Activated CD4-positive, alpha-beta T cell treated with anti-CD3 and anti-CD28 coated beads, Interleukin-2, amount 10 ng/mL, durations not matched to agents 24 days and 14 days (primary cell): Measurements from ENCODE around the gene POR. TPM values are rescaled to one million over a fixed set of nuclear protein-coding genes. Genes with fewer than 3 reads are reported as not detected.

ENCODE experiments used
- DNase-seq: peaks from one replicate; pipeline ENCODE4 v3.0.0; 2022
- H3K27ac Mint-ChIP-seq: one replicate; pipeline ENCODE4 v1.8.0; 2022; ENCODE audit warnings: mild to moderate bottlenecking, mixed read lengths
- H3K27me3 Mint-ChIP-seq: one replicate; pipeline ENCODE4 v1.8.0; 2022; ENCODE audit warnings: mixed read lengths
- H3K36me3 Mint-ChIP-seq: one replicate; pipeline ENCODE4 v1.8.0; 2022; ENCODE audit warnings: low read depth, mild to moderate bottlenecking, mixed read lengths
- H3K4me1 Mint-ChIP-seq: one replicate; pipeline ENCODE4 v1.8.0; 2021; ENCODE audit warnings: mixed read lengths
- H3K4me3 Mint-ChIP-seq: one replicate; pipeline ENCODE4 v1.8.0; 2022; ENCODE audit warnings: mild to moderate bottlenecking, moderate library complexity, mixed read lengths
- H3K9me3 Mint-ChIP-seq: one replicate; pipeline ENCODE4 v1.8.0; 2021; ENCODE audit warnings: mixed read lengths
- intact Hi-C: fragments of 100-400 bp; cut with micrococcal nuclease; formaldehyde crosslinking; loops from one replicate; pipeline ENCODE4 v1.15.1; 2023
- total RNA-seq: library from RNA; stranded (reverse); gene quantifications from 2 replicates; pipeline ENCODE4 v1.2.3, GENCODE V29; 2022

POR gene
- total RNA-seq, 1 donor from 2014 or later = 69.4 TPM

DNA sequence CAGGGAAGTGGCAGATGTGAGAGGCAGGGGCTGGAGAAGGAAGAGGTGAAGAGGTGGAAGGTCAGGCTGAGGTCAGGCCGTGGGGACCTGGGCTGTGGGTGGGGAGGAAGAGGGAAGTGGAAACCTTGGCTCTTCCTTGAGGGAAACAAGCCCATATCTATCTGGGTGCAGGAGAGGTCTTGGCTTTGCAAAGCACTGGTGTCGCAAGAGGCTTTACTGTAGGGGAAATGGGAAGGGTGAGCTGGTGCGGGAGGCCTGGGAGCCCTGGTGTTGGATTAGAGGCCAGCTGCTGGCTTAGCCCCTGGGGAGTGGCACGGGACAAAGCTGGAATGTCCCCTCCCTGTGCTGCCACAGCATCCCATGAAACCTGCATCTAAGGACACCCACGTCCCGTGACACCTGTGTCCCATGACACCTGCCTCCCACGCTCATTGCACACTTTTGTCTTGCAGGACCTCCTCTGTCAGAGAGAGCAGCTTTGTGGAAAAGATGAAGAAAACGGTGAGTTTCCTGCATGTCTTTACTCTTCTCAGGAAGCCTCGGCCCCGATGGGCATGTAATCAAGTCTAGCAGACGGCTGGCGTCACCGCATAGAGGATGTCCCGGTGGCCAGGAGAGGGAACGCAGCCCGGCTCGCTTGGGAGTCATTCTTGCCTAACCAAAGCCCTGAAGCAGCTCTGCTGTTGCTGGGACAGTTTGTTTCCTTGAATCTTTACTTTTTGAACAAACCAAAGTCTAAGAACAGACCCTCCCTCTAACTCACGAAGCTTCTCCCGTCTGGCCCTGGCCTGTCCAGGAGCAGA lies 57.2 kb downstream of the POR start:
- Mint-ChIP-seq H3K4me1 (peaks cover 5% of the 10 kb centered on the region), H3K36me3 (peaks cover 13% of the 10 kb centered on the region), H3K27me3 (no peaks in the 10 kb centered on the region), H3K27ac (no peak overlapping the region), H3K9me3 (no peaks in the 10 kb centered on the region), H3K4me3 (no peak overlapping the region)
- no peak for DNase-seq
- intact Hi-C loops = no loop called here

DNA sequence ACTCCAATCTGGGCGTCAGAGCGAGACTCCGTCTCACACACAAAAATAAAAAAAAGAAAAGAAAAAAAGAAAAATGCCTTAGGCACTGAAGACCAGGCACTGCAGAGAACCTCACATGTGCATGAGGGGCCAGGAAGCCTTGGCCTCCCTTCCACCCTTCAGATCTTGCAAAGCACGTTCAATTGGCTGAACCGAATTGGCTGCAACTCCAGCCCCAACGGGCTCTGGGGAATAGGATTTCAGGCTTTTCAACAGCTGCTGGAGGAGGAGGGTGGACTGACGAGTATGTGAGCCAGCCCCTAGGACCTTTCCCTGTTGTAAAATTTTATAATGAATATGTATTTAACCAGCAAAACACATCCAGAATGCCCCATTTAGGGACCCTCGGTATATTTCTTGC lies 62.8 kb downstream of the POR start:
- Mint-ChIP-seq H3K27me3 (no peaks in the 10 kb centered on the region), H3K27ac (no peak overlapping the region)

DNA sequence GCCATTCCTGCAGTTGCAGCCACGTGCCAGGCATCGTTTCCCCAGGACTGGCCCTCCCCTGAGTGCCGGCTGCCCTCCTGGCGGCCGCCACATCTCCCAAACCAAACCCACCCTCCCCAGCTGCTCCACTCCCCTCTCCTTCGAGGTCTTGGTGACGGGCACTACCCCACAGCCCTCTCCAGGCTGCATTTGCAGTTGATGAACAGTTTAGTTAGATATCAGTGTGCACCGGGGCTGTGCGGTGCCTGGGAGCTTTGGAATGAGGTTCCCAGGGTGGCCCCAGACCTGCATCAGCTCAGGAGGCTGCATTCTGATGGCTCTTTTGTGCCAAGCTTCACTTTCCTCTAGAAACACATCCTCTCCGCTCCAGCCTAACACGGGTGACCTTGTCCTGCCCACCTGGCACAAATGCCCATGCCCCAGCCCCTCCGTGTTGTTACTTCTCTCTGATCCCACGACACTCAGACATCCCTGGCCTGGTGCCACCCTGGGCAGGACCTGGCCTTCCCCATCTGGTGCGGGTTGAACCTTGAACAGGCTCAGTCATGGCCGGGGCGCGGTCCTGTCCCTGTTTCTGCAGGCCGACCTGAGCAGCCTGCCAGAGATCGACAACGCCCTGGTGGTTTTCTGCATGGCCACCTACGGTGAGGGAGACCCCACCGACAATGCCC lies 64.9 kb downstream of the POR start:
- DNase-seq = no peak
- no peaks in the 10 kb centered on the region for H3K4me1 Mint-ChIP-seq
- no peaks in the 10 kb centered on the region for H3K27me3 Mint-ChIP-seq
- H3K4me3 Mint-ChIP-seq = no peak overlapping the region
- H3K27ac Mint-ChIP-seq = peak overlapping the region; percentile 44
- H3K36me3 Mint-ChIP-seq = peaks cover 8% of the 10 kb centered on the region
- no peaks in the 10 kb centered on the region for H3K9me3 Mint-ChIP-seq
- intact Hi-C loops = no loop called here

More for the DNA sequence above, 62.8 kb downstream of the POR start:
- intact Hi-C loops = no loop called here
- H3K4me3 Mint-ChIP-seq = no peak overlapping the region
- H3K36me3 Mint-ChIP-seq = peaks cover 15% of the 10 kb centered on the region
- DNase-seq = no peak
- H3K9me3 Mint-ChIP-seq = no peaks in the 10 kb centered on the region
- H3K4me1 Mint-ChIP-seq = no peaks in the 10 kb centered on the region

DNA sequence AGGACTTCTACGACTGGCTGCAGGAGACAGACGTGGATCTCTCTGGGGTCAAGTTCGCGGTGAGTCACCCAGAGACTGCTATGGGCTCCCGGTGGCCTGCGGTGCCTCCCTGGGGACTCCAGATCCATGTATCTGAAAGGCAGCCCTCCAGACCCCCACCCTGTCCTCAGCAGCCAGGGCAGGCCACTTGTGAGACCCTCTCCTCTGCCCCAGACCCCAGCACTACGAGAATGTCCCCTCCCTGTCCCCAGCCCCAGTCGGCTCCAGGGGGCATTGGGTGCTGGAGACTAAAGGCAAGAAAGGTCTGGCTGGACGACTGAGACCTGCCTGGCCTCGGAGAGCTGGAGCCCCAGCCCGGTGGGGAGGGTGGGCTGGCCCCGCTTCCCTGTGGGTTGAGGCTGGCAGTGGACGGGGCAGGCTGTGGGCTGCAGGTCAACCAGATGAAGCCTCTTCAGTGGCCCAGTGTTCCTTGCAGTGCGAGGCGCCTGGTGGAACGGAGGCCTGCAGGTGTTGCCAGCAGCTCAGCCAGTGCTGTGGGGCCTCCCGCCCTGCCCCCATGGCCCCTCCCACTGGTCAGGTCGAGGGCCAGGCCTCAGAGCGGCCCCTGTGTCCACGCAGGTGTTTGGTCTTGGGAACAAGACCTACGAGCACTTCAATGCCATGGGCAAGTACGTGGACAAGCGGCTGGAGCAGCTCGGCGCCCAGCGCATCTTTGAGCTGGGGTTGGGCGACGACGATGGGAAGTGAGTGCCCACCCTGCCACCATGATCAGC lies 65.7 kb downstream of the POR start:
- no peaks in the 10 kb centered on the region for H3K27me3 Mint-ChIP-seq
- H3K36me3 Mint-ChIP-seq = peaks cover 8% of the 10 kb centered on the region
- H3K4me3 Mint-ChIP-seq = no peak overlapping the region
- DNase-seq = no peak
- intact Hi-C loops = no loop called here
- no peaks in the 10 kb centered on the region for H3K9me3 Mint-ChIP-seq
- H3K27ac Mint-ChIP-seq = no peak overlapping the region
- H3K4me1 Mint-ChIP-seq = no peaks in the 10 kb centered on the region

DNA sequence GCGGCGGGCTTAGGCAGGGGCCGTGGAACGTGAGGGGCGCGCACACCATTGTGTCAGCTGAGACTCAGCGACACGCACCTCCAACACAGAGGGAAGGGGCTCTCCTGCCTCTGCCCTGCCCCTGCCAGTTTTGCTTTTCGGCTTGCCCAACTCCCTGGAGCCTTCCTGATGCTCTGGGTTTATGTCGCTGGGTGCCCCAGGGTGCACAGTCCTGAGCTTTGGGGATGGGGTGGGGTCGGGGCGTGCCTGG lies 66.2 kb downstream of the POR start:
- Mint-ChIP-seq H3K4me1 (no peaks in the 10 kb centered on the region), H3K27me3 (no peaks in the 10 kb centered on the region), H3K4me3 (no peak overlapping the region), H3K27ac (no peak overlapping the region), H3K9me3 (no peaks in the 10 kb centered on the region), H3K36me3 (peaks cover 8% of the 10 kb centered on the region)
- intact Hi-C loops = no loop called here
- no peak for DNase-seq

DNA sequence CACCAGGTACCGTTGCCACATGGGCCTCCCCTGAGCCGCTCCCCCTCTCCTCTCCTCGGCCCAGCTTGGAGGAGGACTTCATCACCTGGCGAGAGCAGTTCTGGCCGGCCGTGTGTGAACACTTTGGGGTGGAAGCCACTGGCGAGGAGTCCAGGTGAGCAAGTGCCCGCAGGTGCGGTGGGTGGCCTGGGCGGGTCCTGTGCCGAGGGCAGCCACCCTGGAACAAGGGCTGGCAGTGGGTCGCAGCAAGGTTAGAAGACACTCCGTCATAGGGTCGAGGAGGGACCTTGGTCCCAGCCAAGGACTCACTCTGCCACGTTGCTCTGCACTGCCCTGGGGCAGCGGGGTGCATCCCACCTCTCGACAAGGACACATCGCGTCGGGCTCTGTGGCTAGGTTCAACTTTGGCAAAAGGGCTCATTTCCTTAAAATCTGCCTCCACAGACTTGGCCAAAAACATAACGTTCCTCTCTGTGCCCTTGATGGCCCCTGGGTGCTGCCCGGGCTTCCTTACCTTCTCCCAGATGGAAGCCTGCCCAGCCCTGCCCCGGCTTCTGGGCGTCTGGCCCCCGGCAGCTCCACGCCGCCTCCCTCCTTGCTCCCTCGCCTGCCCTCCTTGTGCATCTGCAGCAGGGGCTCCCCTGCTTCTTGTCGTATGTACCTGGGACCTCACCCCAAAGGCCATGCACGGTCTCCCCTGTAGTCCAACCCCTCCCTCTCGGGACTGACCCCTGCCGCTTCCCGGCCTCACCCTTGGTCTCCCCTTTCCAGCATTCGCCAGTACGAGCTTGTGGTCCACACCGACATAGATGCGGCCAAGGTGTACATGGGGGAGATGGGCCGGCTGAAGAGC lies 66.7 kb downstream of the POR start:
- DNase-seq = no peak
- Mint-ChIP-seq H3K27ac (no peak overlapping the region), H3K27me3 (no peaks in the 10 kb centered on the region), H3K36me3 (peaks cover 9% of the 10 kb centered on the region), H3K4me1 (no peaks in the 10 kb centered on the region), H3K9me3 (no peaks in the 10 kb centered on the region), H3K4me3 (no peak overlapping the region)
- intact Hi-C loops = no loop called here

DNA sequence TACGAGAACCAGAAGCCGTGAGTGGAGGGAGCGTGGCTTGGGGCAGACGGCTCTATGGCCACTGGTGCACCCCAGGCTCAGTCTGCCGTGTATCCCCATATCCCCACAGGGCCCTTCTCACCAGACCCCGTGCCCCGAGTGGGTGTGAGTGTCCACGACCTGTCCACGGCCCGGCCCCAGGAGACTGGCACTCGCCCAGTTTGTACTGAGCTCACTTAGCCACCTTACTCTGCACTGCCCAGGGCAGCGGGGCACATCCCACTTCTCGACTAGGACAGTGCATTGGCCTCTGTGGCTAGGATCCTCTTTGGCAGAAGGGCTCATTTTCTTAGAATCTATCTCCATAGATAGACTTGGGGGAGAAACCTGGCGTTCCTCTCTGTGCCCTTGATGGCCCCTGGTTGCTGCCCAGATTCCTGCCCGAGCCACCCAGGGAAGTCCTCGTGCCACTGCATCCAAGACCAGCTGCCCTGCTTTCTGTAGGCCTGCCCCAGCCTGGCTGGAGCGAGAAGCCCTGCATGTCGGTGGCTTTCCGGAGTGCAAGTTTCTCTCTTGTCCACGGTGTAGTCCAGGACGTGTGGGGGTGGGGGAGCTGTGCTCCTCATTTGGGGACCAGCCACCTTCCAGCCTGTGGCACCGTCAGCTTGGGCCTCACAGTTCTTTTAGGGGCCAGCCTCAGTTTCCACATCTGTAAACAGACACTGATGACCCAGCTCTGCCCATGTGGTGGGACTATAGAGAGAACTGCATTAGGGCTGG lies 67.5 kb downstream of the POR start:
- Mint-ChIP-seq H3K4me3 (no peak overlapping the region), H3K4me1 (no peaks in the 10 kb centered on the region), H3K9me3 (no peaks in the 10 kb centered on the region), H3K27me3 (no peaks in the 10 kb centered on the region), H3K36me3 (peaks cover 15% of the 10 kb centered on the region), H3K27ac (no peak overlapping the region)
- no peak for DNase-seq
- intact Hi-C loops = no loop called here

DNA sequence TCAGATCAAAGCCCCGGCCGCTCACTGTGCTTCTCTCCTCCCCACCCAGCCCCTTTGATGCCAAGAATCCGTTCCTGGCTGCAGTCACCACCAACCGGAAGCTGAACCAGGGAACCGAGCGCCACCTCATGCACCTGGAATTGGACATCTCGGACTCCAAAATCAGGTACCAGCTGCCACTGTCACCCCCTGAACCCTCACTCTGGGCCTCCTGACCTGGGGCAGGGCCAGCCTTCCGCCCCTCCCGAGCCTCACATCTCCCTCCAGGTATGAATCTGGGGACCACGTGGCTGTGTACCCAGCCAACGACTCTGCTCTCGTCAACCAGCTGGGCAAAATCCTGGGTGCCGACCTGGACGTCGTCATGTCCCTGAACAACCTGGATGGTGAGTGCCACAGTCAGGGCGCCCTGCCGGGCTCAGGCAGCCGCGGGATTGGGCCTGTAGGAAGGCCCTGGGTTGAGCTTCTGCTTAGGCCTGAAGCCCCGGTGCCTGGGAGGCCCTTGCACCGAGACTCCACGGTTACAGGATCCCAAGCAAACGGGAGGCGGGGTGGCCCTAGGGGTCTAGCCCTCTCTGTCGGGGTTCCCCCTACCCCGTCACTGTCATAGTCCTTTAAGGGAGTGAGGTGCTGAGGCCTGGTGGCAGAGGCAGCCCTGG lies 68.6 kb downstream of the POR start:
- intact Hi-C loops = no loop called here
- H3K4me3 Mint-ChIP-seq = no peak overlapping the region
- no peak for DNase-seq
- no peak overlapping the region for H3K27ac Mint-ChIP-seq
- H3K36me3 Mint-ChIP-seq = peaks cover 15% of the 10 kb centered on the region
- no peaks in the 10 kb centered on the region for H3K4me1 Mint-ChIP-seq
- H3K9me3 Mint-ChIP-seq = no peaks in the 10 kb centered on the region
- H3K27me3 Mint-ChIP-seq = no peaks in the 10 kb centered on the region

DNA sequence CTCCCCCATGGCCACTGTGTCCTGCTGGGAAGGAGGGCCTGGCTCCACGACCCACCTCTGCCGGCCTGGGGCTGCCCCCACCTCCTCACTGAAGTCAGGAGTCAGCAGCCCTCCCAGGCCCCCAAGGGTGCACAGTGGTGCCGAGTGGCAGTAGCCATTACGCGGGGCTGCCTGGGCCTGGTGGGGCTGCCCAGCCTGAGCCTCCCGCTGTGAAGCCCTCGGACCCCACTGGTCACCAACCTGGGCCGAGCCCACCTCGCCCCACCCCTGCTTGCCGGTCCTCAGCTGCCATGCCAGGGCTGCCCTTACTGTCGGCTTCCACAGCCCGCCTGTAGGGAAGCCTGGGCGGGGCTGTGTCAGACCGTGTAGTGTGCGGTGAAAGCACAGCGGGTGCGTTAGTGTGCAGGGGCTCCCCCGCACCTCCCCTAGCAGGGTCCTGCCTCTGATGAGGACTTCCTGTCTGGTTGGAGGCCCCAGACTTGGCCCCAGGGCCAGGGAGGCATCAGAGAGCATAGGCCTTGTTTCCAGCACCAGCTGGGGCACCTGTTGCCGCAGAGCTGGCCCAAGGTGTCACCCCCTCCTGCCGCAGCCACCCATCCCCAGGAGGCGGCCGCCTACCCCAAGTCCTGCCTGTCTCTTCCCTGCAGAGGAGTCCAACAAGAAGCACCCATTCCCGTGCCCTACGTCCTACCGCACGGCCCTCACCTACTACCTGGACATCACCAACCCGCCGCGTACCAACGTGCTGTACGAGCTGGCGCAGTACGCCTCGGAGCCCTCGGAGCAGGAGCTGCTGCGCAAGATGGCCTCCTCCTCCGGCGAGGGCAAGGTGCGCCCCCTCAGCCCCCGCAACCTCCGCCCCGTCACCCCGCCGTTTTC lies 69.4 kb downstream of the POR start:
- Mint-ChIP-seq H3K4me3 (no peak overlapping the region), H3K9me3 (no peaks in the 10 kb centered on the region), H3K36me3 (peaks cover 15% of the 10 kb centered on the region), H3K4me1 (no peaks in the 10 kb centered on the region), H3K27ac (no peak overlapping the region), H3K27me3 (no peaks in the 10 kb centered on the region)
- intact Hi-C loops = no loop called here
- no peak for DNase-seq

DNA sequence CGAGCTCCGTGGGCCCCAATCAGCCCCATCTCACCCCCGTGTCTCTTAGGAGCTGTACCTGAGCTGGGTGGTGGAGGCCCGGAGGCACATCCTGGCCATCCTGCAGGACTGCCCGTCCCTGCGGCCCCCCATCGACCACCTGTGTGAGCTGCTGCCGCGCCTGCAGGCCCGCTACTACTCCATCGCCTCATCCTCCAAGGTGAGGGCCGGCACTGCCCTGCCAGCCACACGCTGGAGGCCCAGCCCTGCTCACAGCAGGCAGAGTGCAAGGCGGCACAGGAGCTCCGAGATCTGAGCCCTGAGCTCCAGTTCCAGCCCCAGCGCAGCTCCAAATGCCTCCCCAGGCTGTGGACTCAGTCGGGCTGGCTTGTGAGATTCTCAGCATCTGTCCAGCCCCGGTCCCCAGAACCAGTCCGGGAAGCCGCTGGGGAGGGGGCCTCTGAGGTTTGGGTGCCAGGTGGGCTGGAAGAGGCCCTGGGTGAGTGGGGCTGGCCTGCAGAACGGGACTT lies 70.1 kb downstream of the POR start:
- no peak overlapping the region for H3K27ac Mint-ChIP-seq
- no peak overlapping the region for H3K4me3 Mint-ChIP-seq
- DNase-seq = no peak
- no peaks in the 10 kb centered on the region for H3K9me3 Mint-ChIP-seq
- H3K36me3 Mint-ChIP-seq = peaks cover 12% of the 10 kb centered on the region
- intact Hi-C loops = no loop called here
- peaks cover 4% of the 10 kb centered on the region for H3K4me1 Mint-ChIP-seq
- no peaks in the 10 kb centered on the region for H3K27me3 Mint-ChIP-seq

DNA sequence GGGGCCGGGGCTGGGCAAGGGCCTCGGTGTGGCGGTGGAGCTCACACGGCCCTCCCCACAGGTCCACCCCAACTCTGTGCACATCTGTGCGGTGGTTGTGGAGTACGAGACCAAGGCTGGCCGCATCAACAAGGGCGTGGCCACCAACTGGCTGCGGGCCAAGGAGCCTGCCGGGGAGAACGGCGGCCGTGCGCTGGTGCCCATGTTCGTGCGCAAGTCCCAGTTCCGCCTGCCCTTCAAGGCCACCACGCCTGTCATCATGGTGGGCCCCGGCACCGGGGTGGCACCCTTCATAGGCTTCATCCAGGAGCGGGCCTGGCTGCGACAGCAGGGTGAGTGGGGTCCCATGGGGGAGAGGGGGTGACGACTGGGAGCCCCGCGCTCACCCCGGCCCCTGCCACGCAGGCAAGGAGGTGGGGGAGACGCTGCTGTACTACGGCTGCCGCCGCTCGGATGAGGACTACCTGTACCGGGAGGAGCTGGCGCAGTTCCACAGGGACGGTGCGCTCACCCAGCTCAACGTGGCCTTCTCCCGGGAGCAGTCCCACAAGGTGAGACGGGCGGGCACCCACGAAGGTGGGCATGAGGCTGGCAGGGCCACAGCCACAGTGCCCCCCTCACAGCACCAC lies 70.7 kb downstream of the POR start:
- intact Hi-C loops = no loop called here
- H3K9me3 Mint-ChIP-seq = no peaks in the 10 kb centered on the region

More for the DNA sequence above, 70.7 kb downstream of the POR start:
- no peak for DNase-seq
- Mint-ChIP-seq H3K36me3 (peaks cover 8% of the 10 kb centered on the region), H3K4me3 (no peak overlapping the region), H3K27me3 (no peaks in the 10 kb centered on the region), H3K4me1 (peaks cover 8% of the 10 kb centered on the region), H3K27ac (no peak overlapping the region)
